OCI-LY7 (cell line): ENCODE results near the gene VWA7. TPM values are rescaled to one million over a fixed set of nuclear protein-coding genes. Genes with fewer than 3 reads are reported as not detected.

Experiments used
- BruUV-seq: library from RNA; stranded (reverse); fragments of 400-500 nt; replicated peaks from 2 replicates; lab custom pipeline; 2021; lab: Mats Ljungman, UMichigan
- CTCF ChIA-PET: fragments of 300-600 bp; sonication (Branson Sonifier 250); formaldehyde crosslinking; loops from one replicate; lab custom pipeline; 2022; ENCODE audit warnings: antibody characterized with exemption; ENCODE audit not compliant: unreplicated experiment; lab: Charles Lee
- POLR2A ChIA-PET: fragments of 300-600 bp; sonication (Branson Sonifier 250); formaldehyde crosslinking; loops from one replicate; lab custom pipeline; 2022; ENCODE audit warnings: antibody characterized with exemption; lab: Charles Lee
- DNase-seq: peaks from one replicate; pipeline ENCODE4 v3.0.0-alpha.2; 2015; ENCODE audit warnings: low spot score
- H2AFZ ChIP-seq: fragments of 200-600 bp; sonication (generic), shearing (Covaris generic); 2 replicates; pipeline ENCODE4 v1.6.1; 2014; ENCODE audit warnings: mild to moderate bottlenecking, antibody characterized with exemption, low read length, moderate library complexity
- H3K27ac ChIP-seq: fragments of 200-600 bp; sonication (generic); 2 replicates; pipeline ENCODE4 v1.5.1; 2014; ENCODE audit warnings: mixed run types, low read depth, mild to moderate bottlenecking, moderate library complexity, low read length, inconsistent platforms; ENCODE audit not compliant: poor library complexity, severe bottlenecking
- H3K36me3 ChIP-seq: fragments of 200-600 bp; sonication (generic); 2 replicates; pipeline ENCODE4 v1.6.1; 2014; ENCODE audit warnings: mild to moderate bottlenecking, antibody characterized with exemption, low read length, moderate library complexity, mixed read lengths; ENCODE audit not compliant: insufficient read depth
- H3K4me1 ChIP-seq: fragments of 200-600 bp; sonication (generic); 2 replicates; pipeline ENCODE4 v1.5.1; 2014; ENCODE audit warnings: mild to moderate bottlenecking, low read length; ENCODE audit not compliant: insufficient read depth, poor library complexity, severe bottlenecking
- H3K4me2 ChIP-seq: fragments of 200-600 bp; sonication (generic); 2 replicates; pipeline ENCODE4 v1.6.1; 2014; ENCODE audit warnings: mild to moderate bottlenecking, low read length
- H3K4me3 ChIP-seq: fragments of 200-600 bp; sonication (generic); 2 replicates; pipeline ENCODE4 v1.5.1; 2014; ENCODE audit warnings: mild to moderate bottlenecking, low read depth, low read length; ENCODE audit not compliant: poor library complexity, severe bottlenecking
- H3K79me2 ChIP-seq: fragments of 200-600 bp; sonication (generic); 2 replicates; pipeline ENCODE4 v1.6.1; 2016; ENCODE audit warnings: low read depth, mild to moderate bottlenecking, low read length, moderate library complexity, mixed read lengths; ENCODE audit not compliant: insufficient read depth
- H3K9me2 ChIP-seq: fragments of 200-600 bp; sonication (generic); 2 replicates; pipeline ENCODE4 v1.6.1; 2016; ENCODE audit warnings: mild to moderate bottlenecking, low read length, mixed read lengths; ENCODE audit not compliant: insufficient read depth
- H3K9me3 ChIP-seq: fragments of 200-600 bp; sonication (generic); 2 replicates; pipeline ENCODE4 v1.6.1; 2014; ENCODE audit warnings: mild to moderate bottlenecking, mixed run types, low read length, mixed read lengths
- H4K20me1 ChIP-seq: fragments of 200-600 bp; sonication (generic); 2 replicates; pipeline ENCODE4 v1.6.1; 2014; ENCODE audit warnings: mild to moderate bottlenecking, antibody characterized with exemption, low read length, moderate library complexity, mixed read lengths; ENCODE audit not compliant: insufficient read depth
- EZH2phosphoT487 ChIP-seq: fragments of 200-600 bp; sonication (generic); IDR thresholded peaks from 2 replicates; pipeline ENCODE4 v1.6.1; 2018; ENCODE audit warnings: low read depth, borderline replicate concordance, mild to moderate bottlenecking, mixed run types, antibody characterized with exemption, low read length, moderate library complexity, mixed read lengths
- intact Hi-C: fragments of 100-400 bp; cut with micrococcal nuclease; formaldehyde crosslinking; loops from one replicate; pipeline ENCODE4 v1.10.0; 2022; ENCODE audit not compliant: unreplicated experiment
- total RNA-seq, 2 experiments: library from RNA; depleted of rRNA in 1 of 2; stranded (reverse); fragments of >200 nt in 1 of 2; shearing (Covaris generic) in 1 of 2; gene quantifications; 2 replicates each; pipeline ENCODE4 v1.2.3, GENCODE V29; 2014 to 2022
- TF ChIP-seq, protein P1 (sequence below): fragments of 200-600 bp; sonication (generic); conservative IDR thresholded peaks from 2 replicates; pipeline ENCODE4 v1.5.1; 2014; ENCODE audit warnings: mild to moderate bottlenecking, antibody characterized with exemption, low read length, moderate library complexity, mixed read lengths

The VWA7 gene
- total RNA-seq, 2 experiments from 2014 or later = 2.2 to 6.5 TPM

DNA sequence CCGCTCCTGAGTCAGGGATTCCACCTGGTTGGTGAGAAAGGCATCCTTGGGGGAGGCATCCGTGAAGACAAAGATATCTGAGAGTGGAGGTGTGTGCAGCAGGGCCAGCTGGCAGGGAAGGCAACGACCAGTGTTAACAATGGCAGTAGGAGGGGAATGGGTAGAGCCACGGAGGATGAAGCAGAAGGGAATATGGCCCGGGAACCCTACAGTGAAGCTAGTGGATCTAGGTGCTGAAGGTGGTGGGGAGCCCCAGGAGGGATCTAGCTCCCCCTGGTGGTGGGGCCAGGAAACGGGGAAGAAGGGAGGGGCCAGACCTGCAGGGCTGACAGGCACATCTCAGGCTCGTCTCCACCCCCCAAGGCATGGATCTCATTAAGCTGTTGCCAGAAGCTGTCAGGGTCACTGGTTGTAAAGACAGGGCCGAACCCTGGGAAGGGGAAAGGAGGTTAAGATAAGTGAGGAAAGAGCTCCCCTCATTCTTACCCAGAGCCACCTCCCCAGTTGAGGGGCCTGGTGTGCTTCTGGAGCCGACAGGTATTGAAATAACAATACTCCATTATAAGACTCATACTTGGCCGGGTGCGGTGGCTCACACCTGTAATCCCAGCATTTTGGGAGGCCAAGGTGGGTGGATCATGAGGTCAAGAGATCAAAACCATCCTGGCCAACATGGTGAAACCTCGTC is 7.3 kb downstream of the VWA7 start:
- Histone ChIP-seq H3K4me1 (no peaks in the 10 kb centered on the region), H3K79me2 (no peaks in the 10 kb centered on the region), H3K36me3 (peaks cover 12% of the 10 kb centered on the region; the same call in 1 of the 2 replicates), H2AFZ (no peak overlapping the region), H3K9me3 (no peaks in the 10 kb centered on the region), H3K4me3 (no peak overlapping the region), H3K27ac (no peak overlapping the region), H3K9me2 (no peaks in the 10 kb centered on the region), H3K4me2 (no peak overlapping the region), H4K20me1 (no peaks in the 10 kb centered on the region)
- no TSS peak for BruUV-seq
- ChIA-PET CTCF (interaction anchor here (0.6 to 1.4 kb wide), 4 partner anchors 30 to 117 kb away, joined by 3 to 8 read pairs (median 4); partner anchors contain the start of gene MSH5), POLR2A (interaction anchor here (1.1 kb wide), 1 partner anchor 35 kb away, joined by 5 read pairs; no protein-coding TSS in a partner anchor)
- intact Hi-C loops = loop anchor here (1.0 kb wide), 2 partner anchors 41 to 90 kb away; partner anchors contain the start of gene DDAH2
- peak; percentile 75 for DNase-seq
- no peak for TF ChIP-seq EZH2phosphoT487
- TF ChIP-seq, protein P1, sequence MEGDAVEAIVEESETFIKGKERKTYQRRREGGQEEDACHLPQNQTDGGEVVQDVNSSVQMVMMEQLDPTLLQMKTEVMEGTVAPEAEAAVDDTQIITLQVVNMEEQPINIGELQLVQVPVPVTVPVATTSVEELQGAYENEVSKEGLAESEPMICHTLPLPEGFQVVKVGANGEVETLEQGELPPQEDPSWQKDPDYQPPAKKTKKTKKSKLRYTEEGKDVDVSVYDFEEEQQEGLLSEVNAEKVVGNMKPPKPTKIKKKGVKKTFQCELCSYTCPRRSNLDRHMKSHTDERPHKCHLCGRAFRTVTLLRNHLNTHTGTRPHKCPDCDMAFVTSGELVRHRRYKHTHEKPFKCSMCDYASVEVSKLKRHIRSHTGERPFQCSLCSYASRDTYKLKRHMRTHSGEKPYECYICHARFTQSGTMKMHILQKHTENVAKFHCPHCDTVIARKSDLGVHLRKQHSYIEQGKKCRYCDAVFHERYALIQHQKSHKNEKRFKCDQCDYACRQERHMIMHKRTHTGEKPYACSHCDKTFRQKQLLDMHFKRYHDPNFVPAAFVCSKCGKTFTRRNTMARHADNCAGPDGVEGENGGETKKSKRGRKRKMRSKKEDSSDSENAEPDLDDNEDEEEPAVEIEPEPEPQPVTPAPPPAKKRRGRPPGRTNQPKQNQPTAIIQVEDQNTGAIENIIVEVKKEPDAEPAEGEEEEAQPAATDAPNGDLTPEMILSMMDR = peak; percentile 93

DNA sequence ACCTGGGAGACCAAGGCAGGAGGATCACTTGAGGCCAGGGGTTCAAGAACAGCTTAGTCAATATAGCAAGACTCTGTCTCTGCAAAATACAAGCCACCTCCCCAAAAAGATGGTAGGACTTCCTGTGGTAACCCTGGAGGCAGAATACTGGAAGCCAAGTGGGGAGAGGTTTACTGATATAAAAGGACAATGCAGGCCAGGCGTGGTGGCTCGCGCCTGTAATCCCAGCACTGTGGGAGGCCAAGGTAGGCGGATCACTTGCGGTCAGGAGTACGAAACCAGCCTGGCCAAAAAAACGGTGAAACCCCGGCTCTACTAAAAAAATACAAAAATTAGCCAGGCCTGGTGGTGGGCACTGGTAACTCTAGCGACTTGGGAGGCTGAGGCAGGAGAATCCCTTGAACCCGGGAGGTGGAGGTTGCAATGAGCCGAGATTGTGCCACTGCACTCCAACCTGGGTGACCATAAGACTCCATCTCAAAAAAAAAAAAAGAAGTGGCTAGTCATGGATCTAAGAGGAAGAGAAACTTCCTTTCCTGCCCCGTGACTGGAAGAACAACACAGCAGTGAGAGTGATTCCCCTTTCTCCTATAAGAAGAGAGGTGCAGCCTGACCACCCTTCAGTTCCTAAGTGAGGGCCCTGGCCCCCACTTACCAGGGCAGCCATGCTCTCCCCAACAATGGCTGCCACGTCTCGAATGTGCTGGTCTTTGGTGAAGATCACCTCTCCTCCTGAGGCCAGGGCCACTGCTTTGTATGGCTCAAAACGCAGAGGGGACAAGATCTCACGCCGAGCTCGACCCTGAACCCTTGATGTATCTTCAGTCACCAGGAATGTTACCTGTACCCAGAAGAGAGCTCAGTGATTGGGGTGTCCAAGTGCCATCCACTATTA is 8.5 kb downstream of the VWA7 start:
- TF ChIP-seq, protein P1 = no peak
- TF ChIP-seq EZH2phosphoT487 = no peak
- Histone ChIP-seq H3K9me2 (no peaks in the 10 kb centered on the region), H3K36me3 (peaks cover 24% of the 10 kb centered on the region), H3K9me3 (no peaks in the 10 kb centered on the region), H3K27ac (no peak overlapping the region), H3K79me2 (no peaks in the 10 kb centered on the region), H4K20me1 (no peaks in the 10 kb centered on the region), H3K4me1 (no peaks in the 10 kb centered on the region), H2AFZ (no peak overlapping the region), H3K4me3 (no peak overlapping the region), H3K4me2 (no peak overlapping the region)
- ChIA-PET POLR2A (no interaction called here), CTCF (no interaction called here)
- intact Hi-C loops = loop anchor here (1.0 kb wide), 2 partner anchors 39 to 88 kb away; partner anchors contain the start of gene DDAH2
- no peak for DNase-seq
- no TSS peak for BruUV-seq
